SU-DHL-6 (cell line): ENCODE data around the gene ZSWIM8.

Source experiments
- H2AFZ ChIP-seq: fragments of 200-600 bp; sonication (generic); 2 replicates; pipeline ENCODE4 v1.6.1; 2014; ENCODE audit warnings: low read depth, mild to moderate bottlenecking, moderate library complexity, mixed read lengths, antibody characterized with exemption, low read length; ENCODE audit not compliant: severe bottlenecking
- H3F3A ChIP-seq: fragments of 200-600 bp; shearing (Covaris generic); 2 replicates; pipeline ENCODE4 v1.6.0; 2016; ENCODE audit warnings: antibody characterized with exemption, mild to moderate bottlenecking; ENCODE audit not compliant: insufficient read depth
- H3K27ac ChIP-seq: fragments of 200-600 bp; sonication (generic); 2 replicates; pipeline ENCODE4 v1.5.1; 2016; ENCODE audit warnings: low read depth, mild to moderate bottlenecking, low read length, moderate library complexity, mixed read lengths
- H3K27me3 ChIP-seq: fragments of 200-600 bp; sonication (generic), shearing (Covaris generic); 2 replicates; pipeline ENCODE4 v1.6.0; 2014; ENCODE audit warnings: mild to moderate bottlenecking, low read length
- H3K36me3 ChIP-seq: fragments of 200-600 bp; sonication (generic); 2 replicates; pipeline ENCODE4 v1.6.1; 2014; ENCODE audit warnings: mild to moderate bottlenecking, low read length, mixed read lengths
- H3K4me2 ChIP-seq: fragments of 300-600, 200-600 bp; shearing (Covaris generic), sonication (generic); 2 replicates; pipeline ENCODE4 v1.6.0; 2014; ENCODE audit warnings: low read length, low read depth, mild to moderate bottlenecking; ENCODE audit not compliant: poor library complexity, severe bottlenecking
- H3K4me3 ChIP-seq: fragments of 200-600 bp; sonication (generic); 2 replicates; pipeline ENCODE4 v1.5.1; 2014; ENCODE audit warnings: antibody characterized with exemption, low read length, mild to moderate bottlenecking, mixed read lengths; ENCODE audit not compliant: insufficient read depth, poor library complexity, severe bottlenecking
- H3K79me2 ChIP-seq: fragments of 200-600 bp; sonication (generic); 2 replicates; pipeline ENCODE4 v1.6.1; 2014; ENCODE audit warnings: mild to moderate bottlenecking, low read length, moderate library complexity; ENCODE audit not compliant: insufficient read depth
- H3K9ac ChIP-seq: fragments of 200-600 bp; sonication (generic); 2 replicates; pipeline ENCODE4 v1.7.0; 2014; ENCODE audit warnings: mild to moderate bottlenecking, low read length
- H3K9me2 ChIP-seq: fragments of 200-600 bp; sonication (generic); replicated peaks from 2 replicates; pipeline ENCODE4 v1.6.1; 2014; ENCODE audit warnings: low read length; ENCODE audit not compliant: insufficient read depth
- H3K9me3 ChIP-seq: fragments of 200-600 bp; sonication (generic); 2 replicates; pipeline ENCODE4 v1.6.1; 2014; ENCODE audit warnings: low read length, mixed read lengths; ENCODE audit not compliant: insufficient read depth
- H4K20me1 ChIP-seq: fragments of 200-600 bp; sonication (generic); 2 replicates; pipeline ENCODE4 v1.6.1; 2014; ENCODE audit warnings: low read depth, mild to moderate bottlenecking, antibody characterized with exemption, low read length, moderate library complexity, mixed read lengths
- EZH2phosphoT487 ChIP-seq: fragments of 200-600 bp; sonication (generic), shearing (Covaris generic); conservative IDR thresholded peaks from 2 replicates; pipeline ENCODE4 v1.6.1; 2018; ENCODE audit warnings: mild to moderate bottlenecking, antibody characterized with exemption, low read length, moderate library complexity, mixed read lengths
- TF ChIP-seq, protein P1 (sequence below): fragments of 200-600 bp; sonication (generic); IDR thresholded peaks from one replicate; pipeline ENCODE4 v1.5.1; 2017; ENCODE audit warnings: antibody characterized with exemption, mild to moderate bottlenecking, low read length, moderate library complexity; ENCODE audit not compliant: insufficient read depth, poor library complexity, severe bottlenecking

The ZSWIM8 gene

DNA sequence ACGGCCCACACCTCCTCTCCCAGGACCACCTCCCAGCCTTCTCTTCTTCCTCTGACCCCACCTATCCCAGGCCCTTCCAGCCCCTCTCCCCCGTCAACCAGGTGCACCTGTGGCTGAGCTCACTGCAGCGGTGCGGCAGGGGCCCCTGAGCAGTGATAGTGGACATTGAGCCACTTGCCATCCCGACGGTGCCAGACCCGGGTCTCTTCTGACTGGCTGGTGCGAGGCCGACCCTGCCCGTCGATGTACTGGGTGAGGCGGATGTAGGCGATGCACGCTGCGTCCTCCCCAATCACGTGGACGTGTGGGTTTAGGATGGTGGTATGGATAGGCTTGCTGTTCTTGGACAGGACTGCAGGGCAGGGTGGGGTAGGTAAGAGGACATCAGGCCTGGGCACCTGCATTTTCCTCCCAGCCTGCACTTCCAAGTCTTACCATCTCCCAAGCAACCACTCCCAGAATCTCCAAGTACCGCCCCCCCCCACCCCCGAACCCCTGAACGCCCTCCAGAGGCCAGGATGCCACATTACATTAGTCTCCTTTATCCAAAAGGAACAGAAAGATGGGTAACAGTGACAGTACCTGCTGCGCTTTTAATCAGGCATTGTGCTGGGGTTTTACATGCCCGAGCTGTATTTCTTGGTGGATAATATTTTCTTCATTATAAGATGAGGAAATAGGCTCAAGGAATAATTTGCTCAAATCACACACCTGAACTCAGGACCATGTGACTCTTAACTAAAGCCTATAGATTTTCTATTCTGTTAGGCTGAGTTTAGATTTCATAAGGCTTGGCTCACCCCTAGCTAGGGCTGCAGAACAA lies 29.7 kb downstream of the ZSWIM8 start:
- Histone ChIP-seq H2AFZ (no peak overlapping the region), H3K9me2 (no peaks in the 10 kb centered on the region), H3K9ac (no peak overlapping the region), H3K36me3 (no peaks in the 10 kb centered on the region), H3F3A (peaks cover 7% of the 10 kb centered on the region), H3K27me3 (no peaks in the 10 kb centered on the region), H3K4me3 (no peak overlapping the region), H3K27ac (no peak overlapping the region), H3K9me3 (no peaks in the 10 kb centered on the region), H4K20me1 (no peaks in the 10 kb centered on the region), H3K79me2 (peaks cover 5% of the 10 kb centered on the region; the same call in 1 of the 2 replicates), H3K4me2 (no peak overlapping the region)
- no peak for TF ChIP-seq EZH2phosphoT487
- TF ChIP-seq, protein P1, sequence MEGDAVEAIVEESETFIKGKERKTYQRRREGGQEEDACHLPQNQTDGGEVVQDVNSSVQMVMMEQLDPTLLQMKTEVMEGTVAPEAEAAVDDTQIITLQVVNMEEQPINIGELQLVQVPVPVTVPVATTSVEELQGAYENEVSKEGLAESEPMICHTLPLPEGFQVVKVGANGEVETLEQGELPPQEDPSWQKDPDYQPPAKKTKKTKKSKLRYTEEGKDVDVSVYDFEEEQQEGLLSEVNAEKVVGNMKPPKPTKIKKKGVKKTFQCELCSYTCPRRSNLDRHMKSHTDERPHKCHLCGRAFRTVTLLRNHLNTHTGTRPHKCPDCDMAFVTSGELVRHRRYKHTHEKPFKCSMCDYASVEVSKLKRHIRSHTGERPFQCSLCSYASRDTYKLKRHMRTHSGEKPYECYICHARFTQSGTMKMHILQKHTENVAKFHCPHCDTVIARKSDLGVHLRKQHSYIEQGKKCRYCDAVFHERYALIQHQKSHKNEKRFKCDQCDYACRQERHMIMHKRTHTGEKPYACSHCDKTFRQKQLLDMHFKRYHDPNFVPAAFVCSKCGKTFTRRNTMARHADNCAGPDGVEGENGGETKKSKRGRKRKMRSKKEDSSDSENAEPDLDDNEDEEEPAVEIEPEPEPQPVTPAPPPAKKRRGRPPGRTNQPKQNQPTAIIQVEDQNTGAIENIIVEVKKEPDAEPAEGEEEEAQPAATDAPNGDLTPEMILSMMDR, result peak; percentile 33

DNA sequence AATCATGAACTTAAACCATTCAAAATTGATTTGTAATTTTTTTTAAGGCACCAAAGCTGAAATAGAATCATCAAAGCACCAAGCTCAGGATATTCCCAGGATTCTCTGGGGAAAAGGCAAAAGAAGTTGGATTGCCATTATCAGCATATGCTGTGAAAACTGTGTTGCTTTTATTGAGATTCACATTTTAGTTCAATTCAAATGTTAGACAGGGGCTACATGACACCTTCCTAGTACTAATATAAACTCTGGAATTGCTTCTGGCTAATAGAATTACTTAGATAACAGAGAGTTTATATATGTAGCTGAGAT lies 30.3 kb downstream of the ZSWIM8 start:
- peaks cover 7% of the 10 kb centered on the region for H3F3A ChIP-seq
- H3K79me2 ChIP-seq, result 0 out of 2 replicates have a peak, but pooled peaks cover 2% of the 10 kb centered on the region
- H3K9me3 ChIP-seq, result no peaks in the 10 kb centered on the region
- H2AFZ ChIP-seq, result no peak overlapping the region
- H4K20me1 ChIP-seq, result no peaks in the 10 kb centered on the region
- no peak overlapping the region for H3K9ac ChIP-seq
- H3K27ac ChIP-seq, result no peak overlapping the region
- H3K9me2 ChIP-seq, result no peaks in the 10 kb centered on the region
- H3K27me3 ChIP-seq, result no peaks in the 10 kb centered on the region
- H3K36me3 ChIP-seq, result no peaks in the 10 kb centered on the region
- H3K4me3 ChIP-seq, result no peak overlapping the region
- TF ChIP-seq EZH2phosphoT487, result no peak
- TF ChIP-seq, protein P1, result no peak
- no peak overlapping the region for H3K4me2 ChIP-seq

DNA sequence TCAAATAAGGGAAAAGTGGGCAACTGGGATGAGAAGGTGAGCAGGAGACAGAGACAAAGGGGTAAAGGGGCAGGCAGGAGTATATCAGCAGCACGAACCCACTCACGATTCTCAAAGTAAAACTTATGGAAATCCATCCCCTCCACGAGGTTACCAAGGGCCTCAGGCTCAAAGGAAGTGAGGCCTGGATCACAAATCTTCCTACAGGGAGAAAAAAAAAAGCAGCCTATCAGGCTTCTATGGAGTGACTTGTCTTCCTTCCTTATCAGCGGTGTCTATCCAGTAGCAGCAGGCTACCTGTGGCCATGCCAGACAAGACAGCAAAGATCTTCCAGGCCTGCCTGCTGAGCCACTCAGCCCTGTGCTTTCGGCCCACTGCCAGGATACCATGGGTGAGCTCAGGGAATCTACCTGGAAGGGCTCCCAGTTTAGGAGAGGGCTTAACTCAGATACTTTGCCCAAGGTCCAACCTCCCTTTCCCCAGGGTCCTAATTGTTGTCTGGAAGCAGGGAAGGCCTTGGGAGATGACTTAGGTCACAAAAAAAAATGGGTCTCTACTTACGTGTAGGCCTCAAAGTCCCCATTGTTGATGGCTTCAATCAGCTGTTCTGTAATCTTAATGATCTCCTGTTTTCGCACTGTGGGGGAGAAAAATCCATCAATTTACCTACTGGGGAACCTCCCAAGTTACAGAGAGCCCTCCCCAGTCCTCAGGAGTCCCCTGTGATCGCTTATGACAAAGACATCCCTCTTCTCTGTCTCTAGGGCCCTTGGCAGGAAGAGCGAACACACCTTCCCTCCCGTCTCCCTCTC lies 31.7 kb downstream of the ZSWIM8 start:
- no peak overlapping the region for H3K27ac ChIP-seq
- no peaks in the 10 kb centered on the region for H3K79me2 ChIP-seq
- peaks cover 7% of the 10 kb centered on the region for H3F3A ChIP-seq
- H3K27me3 ChIP-seq, result no peaks in the 10 kb centered on the region
- no peaks in the 10 kb centered on the region for H3K9me3 ChIP-seq
- no peaks in the 10 kb centered on the region for H3K36me3 ChIP-seq
- H3K4me3 ChIP-seq, result no peak overlapping the region
- no peaks in the 10 kb centered on the region for H3K9me2 ChIP-seq
- no peak overlapping the region for H3K9ac ChIP-seq
- no peaks in the 10 kb centered on the region for H4K20me1 ChIP-seq
- TF ChIP-seq EZH2phosphoT487, result no peak
- TF ChIP-seq, protein P1, result no peak
- no peak overlapping the region for H3K4me2 ChIP-seq
- no peak overlapping the region for H2AFZ ChIP-seq
